Stomach (tissue), 9 donors: Measurements from ENCODE around the gene MYOC. TPM values are rescaled to one million over a fixed set of nuclear protein-coding genes. Genes with fewer than 3 reads are reported as not detected.

Experiments used
- DNase-seq, 2 donors: peaks; one replicate each; pipeline versions ENCODE4 v3.0.0 to v3.0.0-alpha.2; 2013 to 2019
- H3K27ac ChIP-seq, 5 donors: fragments of 200-600 bp in 4 of 5; sonication (generic) in 4 of 5; one replicate each; pipeline ENCODE4 v1.5.1; 2013 to 2019; ENCODE audit warnings: mild to moderate bottlenecking in 1 of 5, moderate library complexity in 1 of 5
- H3K27me3 ChIP-seq, 3 donors: fragments of 200-600 bp; sonication (generic); one replicate each; pipeline ENCODE4 v1.5.1; 2017 to 2019; ENCODE audit warnings: mixed run types in 1 of 3
- H3K36me3 ChIP-seq, 4 donors: fragments of 200-600 bp; sonication (generic); 1 replicate in 3 of 4; 2 replicates in 1 of 4; pipeline ENCODE4 v1.5.1; 2016 to 2019
- H3K4me1 ChIP-seq, 4 donors: fragments of 200-600 bp; sonication (generic); one replicate each; pipeline ENCODE4 v1.5.1; 2016 to 2019
- H3K4me3 ChIP-seq, 4 donors: fragments of 200-600 bp; sonication (generic) in 3 of 4; one replicate each; pipeline ENCODE4 v1.5.1; 2016 to 2019; ENCODE audit warnings: mild to moderate bottlenecking in 1 of 4
- H3K9me3 ChIP-seq, 4 donors: fragments of 200-600 bp; sonication (generic); one replicate each; pipeline ENCODE4 v1.5.1; 2016 to 2019
- EP300 ChIP-seq: sonication (generic); formaldehyde crosslinking; IDR thresholded peaks from one replicate; pipeline ENCODE4 v1.6.1; 2017; ENCODE audit warnings: antibody characterized with exemption
- POLR2A ChIP-seq, 4 donors: fragments of 450-650 bp; IDR thresholded peaks; one replicate each; pipeline ENCODE4 v1.6.1; 2016; ENCODE audit warnings: antibody characterized with exemption in 4 of 4, control low read depth in 2 of 4, mild to moderate bottlenecking in 1 of 4, moderate library complexity in 1 of 4
- POLR2AphosphoS5 ChIP-seq, 3 donors: sonication (generic); formaldehyde crosslinking; IDR thresholded peaks; one replicate each; pipeline ENCODE4 v1.6.1; 2016; ENCODE audit warnings: antibody characterized with exemption in 3 of 3
- WGBS, 5 donors: extraction: QIAGEN DNeasy Blood & Tissue Kit in 3 of 5; methylation state at CpG; one replicate each; pipeline versions ENCODE4 v1.1.5 to v1.1.7; 2013 to 2018; 5-methylcytosine and 5-hydroxymethylcytosine counted together
- intact Hi-C: fragments of 100-400 bp; cut with DNase I; formaldehyde crosslinking; loops from one replicate; pipeline ENCODE4 v1.15.1; 2023; ENCODE audit warnings: low total_unique reads
- polyA plus RNA-seq, 3 donors: library from polyadenylated mRNA; stranded (reverse); fragments of 200-250 nt; gene quantifications; one replicate each; pipeline ENCODE4 v1.2.3, GENCODE V29; 2013
- total RNA-seq, 5 donors: library from RNA; depleted of rRNA; stranded (reverse); fragments of >200 nt; gene quantifications; one replicate each; pipeline versions ENCODE4 v1.1.0 to v1.2.3, GENCODE V29; 2014 to 2016
- TF ChIP-seq, protein P1 (sequence below), 7 experiments: fragments of 450-650 bp in 4 of 7; fragments of 200-600 bp in 3 of 7; sonication (generic) in 3 of 7; IDR thresholded peaks; one replicate each; pipeline ENCODE4 v1.5.1; 2016 to 2019; ENCODE audit warnings: antibody characterized with exemption in 7 of 7, control low read depth in 2 of 7, mild to moderate bottlenecking in 1 of 7
- donor health status: healthy with polysubstance abuse.
- donor health status: Bipolar disorder and iron deficiency.
- donor health status: healthy.

MYOC gene
- total and polyA plus RNA-seq, 8 donors = 0.25 to 83.9 (median 2.9) TPM; not detected in 1

DNA sequence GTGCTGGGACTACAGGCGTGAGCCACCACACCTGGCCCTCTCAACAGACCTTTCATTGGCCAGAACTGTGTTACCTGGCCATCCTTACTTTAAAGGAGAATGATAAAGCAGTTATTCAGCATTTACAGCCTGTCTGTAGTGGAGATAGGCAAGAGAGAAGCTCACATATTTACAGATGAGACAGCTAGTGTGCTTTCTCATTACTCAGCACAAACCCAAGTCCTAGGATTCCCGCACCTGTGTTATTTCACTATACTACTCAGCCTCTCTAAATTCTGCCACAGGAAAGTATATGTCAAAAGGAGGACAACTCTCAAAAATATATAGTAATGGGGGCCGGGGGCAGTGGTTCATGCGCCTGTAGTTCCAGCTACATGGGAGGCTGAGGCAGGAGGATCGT lies 15.9 kb upstream of the MYOC start:
- Histone ChIP-seq H3K27ac (no peak overlapping the region), H3K4me1 (peaks cover 0 to 15% (median 3%) of the 10 kb centered on the region in 4 donors), H3K36me3 (no peaks in the 10 kb centered on the region), H3K27me3 (no peaks in the 10 kb centered on the region), H3K4me3 (no peak overlapping the region), H3K9me3 (no peaks in the 10 kb centered on the region)
- 88 to 96% (median 94%) methylated on average over 5 of the region's 5 CpGs for WGBS, 5 donors
- intact Hi-C loops = no loop called here
- TF ChIP-seq, protein P1, sequence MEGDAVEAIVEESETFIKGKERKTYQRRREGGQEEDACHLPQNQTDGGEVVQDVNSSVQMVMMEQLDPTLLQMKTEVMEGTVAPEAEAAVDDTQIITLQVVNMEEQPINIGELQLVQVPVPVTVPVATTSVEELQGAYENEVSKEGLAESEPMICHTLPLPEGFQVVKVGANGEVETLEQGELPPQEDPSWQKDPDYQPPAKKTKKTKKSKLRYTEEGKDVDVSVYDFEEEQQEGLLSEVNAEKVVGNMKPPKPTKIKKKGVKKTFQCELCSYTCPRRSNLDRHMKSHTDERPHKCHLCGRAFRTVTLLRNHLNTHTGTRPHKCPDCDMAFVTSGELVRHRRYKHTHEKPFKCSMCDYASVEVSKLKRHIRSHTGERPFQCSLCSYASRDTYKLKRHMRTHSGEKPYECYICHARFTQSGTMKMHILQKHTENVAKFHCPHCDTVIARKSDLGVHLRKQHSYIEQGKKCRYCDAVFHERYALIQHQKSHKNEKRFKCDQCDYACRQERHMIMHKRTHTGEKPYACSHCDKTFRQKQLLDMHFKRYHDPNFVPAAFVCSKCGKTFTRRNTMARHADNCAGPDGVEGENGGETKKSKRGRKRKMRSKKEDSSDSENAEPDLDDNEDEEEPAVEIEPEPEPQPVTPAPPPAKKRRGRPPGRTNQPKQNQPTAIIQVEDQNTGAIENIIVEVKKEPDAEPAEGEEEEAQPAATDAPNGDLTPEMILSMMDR (IDR thresholded peaks at IDR 0.05) = no peak
- TF ChIP-seq POLR2AphosphoS5 (IDR thresholded peaks at IDR 0.05) = no peak
- TF ChIP-seq POLR2A (IDR thresholded peaks at IDR 0.05) = no peak
- TF ChIP-seq EP300 = no peak
- no peak for DNase-seq

DNA sequence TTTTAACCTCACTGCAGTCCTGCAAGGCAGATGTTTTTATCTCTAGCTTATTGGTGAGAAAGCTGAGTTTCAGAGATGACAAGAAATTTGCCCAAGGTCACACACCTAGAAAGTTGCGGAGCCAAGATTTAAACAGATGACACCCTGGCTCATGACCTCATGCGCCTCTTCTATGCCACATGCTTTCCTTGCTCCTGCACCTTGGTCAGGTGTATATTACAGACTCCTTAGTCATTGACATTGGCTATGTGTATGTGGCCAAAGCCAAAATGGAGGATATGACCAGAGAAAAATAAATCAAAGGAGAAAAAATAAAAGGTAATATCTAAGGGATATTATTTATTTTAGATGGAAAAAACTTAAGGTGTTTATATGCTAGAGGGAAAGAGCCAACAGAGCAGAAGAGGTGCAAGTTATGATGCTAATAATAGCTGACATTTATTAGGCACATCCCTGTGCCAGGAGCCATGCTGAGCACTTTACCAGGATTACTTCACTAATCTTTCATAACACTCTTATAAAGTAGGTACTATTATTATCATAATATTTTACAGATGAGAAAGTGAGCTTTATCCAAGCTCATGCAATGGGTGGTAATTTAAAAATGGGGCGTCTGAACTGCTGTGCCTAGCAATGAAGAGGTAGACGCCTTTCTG lies 13.8 kb upstream of the MYOC start:
- Histone ChIP-seq H3K9me3 (no peaks in the 10 kb centered on the region), H3K27ac (peak overlapping the region in 1 of 5 donors; percentile 20), H3K4me3 (no peak overlapping the region), H3K27me3 (no peaks in the 10 kb centered on the region), H3K36me3 (no peaks in the 10 kb centered on the region), H3K4me1 (peaks cover 0 to 18% (median 5%) of the 10 kb centered on the region in 4 donors)
- no peak for DNase-seq
- 78 to 85% (median 83%) methylated on average over 4 of the region's 4 CpGs for WGBS, 5 donors
- intact Hi-C loops = no loop called here
- no peak for TF ChIP-seq POLR2AphosphoS5 (IDR thresholded peaks at IDR 0.05)
- TF ChIP-seq, protein P1 (IDR thresholded peaks at IDR 0.05) = no peak
- TF ChIP-seq POLR2A (IDR thresholded peaks at IDR 0.05) = no peak
- no peak for TF ChIP-seq EP300

DNA sequence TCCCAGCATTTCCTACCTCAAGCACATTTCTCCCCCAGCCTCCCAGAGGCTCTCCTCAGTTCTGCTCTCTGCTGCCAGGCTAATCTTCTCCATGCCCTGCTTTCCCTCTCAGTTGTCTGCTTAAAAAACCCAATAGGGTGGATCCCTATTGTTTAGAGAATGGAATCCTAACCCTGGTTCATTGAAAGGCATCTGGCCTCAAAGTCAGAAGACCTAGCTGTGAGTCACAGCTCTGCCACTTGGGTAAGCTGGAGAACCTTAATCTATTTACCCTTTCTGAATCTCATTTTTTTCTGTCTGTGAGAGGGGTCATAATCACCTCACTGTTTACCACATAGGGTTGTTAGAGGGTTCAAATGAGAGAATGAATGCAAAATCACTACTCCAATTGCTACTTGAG lies 12.5 kb upstream of the MYOC start:
- Histone ChIP-seq H3K27ac (peak overlapping the region in 2 of 5 donors; percentile 57 to 75), H3K4me1 (peaks cover 0 to 18% (median 5%) of the 10 kb centered on the region in 4 donors), H3K4me3 (no peak overlapping the region), H3K9me3 (no peaks in the 10 kb centered on the region), H3K27me3 (no peaks in the 10 kb centered on the region), H3K36me3 (no peaks in the 10 kb centered on the region)
- no peak for DNase-seq
- intact Hi-C loops = no loop called here
- TF ChIP-seq, protein P1 (IDR thresholded peaks at IDR 0.05) = no peak
- no peak for TF ChIP-seq POLR2AphosphoS5 (IDR thresholded peaks at IDR 0.05)
- no peak for TF ChIP-seq POLR2A (IDR thresholded peaks at IDR 0.05)
- no peak for TF ChIP-seq EP300

DNA sequence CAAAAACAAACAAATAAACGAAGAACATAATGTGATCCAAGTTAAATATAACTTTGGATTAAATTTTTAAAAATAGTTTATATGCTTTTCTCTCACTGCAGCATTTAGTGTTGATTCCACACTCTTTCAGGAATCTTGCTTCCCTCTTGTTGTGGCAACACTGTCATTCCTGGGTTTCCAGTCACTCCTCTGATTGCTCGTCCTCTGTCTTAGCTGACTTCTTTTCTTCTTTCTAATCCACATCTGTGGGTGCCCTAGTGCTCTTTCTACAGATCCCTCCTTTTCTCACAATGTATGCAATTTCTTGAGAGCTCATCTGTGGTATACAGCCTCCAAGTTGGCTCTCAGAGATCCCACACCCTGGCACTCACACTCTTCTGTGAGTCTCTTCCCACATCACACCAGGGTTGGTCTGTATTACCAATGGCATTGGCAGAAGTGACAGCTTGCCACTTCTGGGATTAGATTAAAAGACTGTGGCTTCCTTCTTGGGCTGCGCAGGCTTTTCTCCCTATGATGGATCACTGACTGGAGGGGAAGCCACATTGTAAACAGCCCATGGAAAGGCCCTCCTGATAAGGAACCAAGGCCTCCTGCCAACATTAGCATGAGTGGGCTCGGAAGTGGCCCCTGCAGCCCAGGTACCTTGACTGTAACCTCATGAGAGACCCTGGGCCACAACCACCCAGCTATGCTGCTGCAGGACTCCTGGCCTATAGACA lies 11.5 kb upstream of the MYOC start:
- no peaks in the 10 kb centered on the region for H3K27me3 ChIP-seq
- H3K27ac ChIP-seq = peak overlapping the region in 4 of 5 donors; percentile 24 to 75 (median 61)
- intact Hi-C loops = no loop called here
- 38 to 54% (median 46%) methylated on average over 3 to 4 of the region's 4 CpGs for WGBS, 5 donors
- no peaks in the 10 kb centered on the region for H3K36me3 ChIP-seq
- no peaks in the 10 kb centered on the region for H3K9me3 ChIP-seq
- TF ChIP-seq POLR2A (IDR thresholded peaks at IDR 0.05) = no peak
- TF ChIP-seq, protein P1 (IDR thresholded peaks at IDR 0.05) = no peak
- no peak overlapping the region for H3K4me3 ChIP-seq
- no peak for DNase-seq
- peaks cover 0 to 18% (median 5%) of the 10 kb centered on the region in 4 donors for H3K4me1 ChIP-seq
